HL-60/S4 (cell line): ENCODE data around the gene RGS11.
"Not testable (repeated sequence)": the region's sequence is repeated elsewhere in the genome, so short reads cannot be mapped to it uniquely, and the experiment has no call there.

Experiments
- in situ Hi-C: fragments of 300-500 bp; cut with MboI; formaldehyde crosslinking; loops from 2 replicates; pipeline ENCODE4 v1.14.3; 2022; ENCODE audit warnings: low sequenced_read_pairs

The RGS11 gene

GRCh38 chr16:280991-281659 lies 5.4 kb upstream of the RGS11 start:
- in situ Hi-C loops: no loop called here

- in situ Hi-C loops: no loop called here
These were observed 4.8 kb upstream of the RGS11 start, which contains the start of gene ARHGDIG for GRCh38 chr16:280552-280951. TSS of gene ARHGDIG (plus strand) at chr16:280591. CDS start at chr16:280681, 90 bp downstream.

GRCh38 chr16:280005-280460 lies 4.3 kb upstream of the RGS11 start:
- in situ Hi-C loops: no loop called here

- in situ Hi-C loops: no loop called here
These were observed 3.8 kb upstream of the RGS11 start for GRCh38 chr16:279531-279930.

GRCh38 chr16:278863-279366 lies 3.2 kb upstream of the RGS11 start:
- in situ Hi-C loops: no loop called here

GRCh38 chr16:276426-277077 lies 808 bp upstream of the RGS11 start:
- in situ Hi-C loops: no loop called here

GRCh38 chr16:275041-275641 lies 603 bp downstream of the RGS11 start:
- in situ Hi-C loops: no loop called here

GRCh38 chr16:273547-274421 lies 2.0 kb downstream of the RGS11 start:
- in situ Hi-C loops: no loop called here

- in situ Hi-C loops: no loop called here
These were observed 2.9 kb downstream of the RGS11 start for GRCh38 chr16:272633-273546.

GRCh38 chr16:270381-271255 lies 5.1 kb downstream of the RGS11 start:
- in situ Hi-C loops: no loop called here

- in situ Hi-C loops: no loop called here
These were observed 6.5 kb downstream of the RGS11 start for GRCh38 chr16:269061-269796.

GRCh38 chr16:268141-269053 lies 7.3 kb downstream of the RGS11 start:
- in situ Hi-C loops: no loop called here

GRCh38 chr16:267562-267961 lies 8.2 kb downstream of the RGS11 start:
- in situ Hi-C loops: not testable (repeated sequence)

GRCh38 chr16:266258-267164 lies 9.2 kb downstream of the RGS11 start:
- in situ Hi-C loops: no loop called here

- in situ Hi-C loops: no loop called here
These were observed 10.0 kb downstream of the RGS11 start for GRCh38 chr16:265711-266110.

GRCh38 chr16:265002-265529 lies 10.7 kb downstream of the RGS11 start:
- in situ Hi-C loops: no loop called here
